ENCODE results near the gene ACTN4.

Gene ACTN4

GRCh38 chr19:38742296-38742695, 94.8 kb downstream of the ACTN4 start:
- H3K9me3 ChIP-seq (ENCODE audit: control extremely low read depth in 1 of 5, control insufficient read depth in 4 of 5, insufficient read depth in 2 of 5, low read depth in 1 of 5, low read length in 4 of 5): no peaks in the 10 kb centered on the region
- no peak overlapping the region for H3K27ac ChIP-seq (ENCODE audit: insufficient read depth in 1 of 2, low read depth in 1 of 2, low read length in 2 of 2, poor library complexity in 1 of 2, severe bottlenecking in 2 of 2)
- DNase-seq: no peak
- ChIA-PET POLR2A (interaction anchor here (0.6 kb wide), 1 partner anchor 66 kb away, joined by 5 read pairs; no protein-coding TSS in a partner anchor), CTCF (interaction anchor here (0.6 to 0.8 kb wide), 2 partner anchors 10 to 99 kb away, joined by 3 read pairs; no protein-coding TSS in a partner anchor)
- no peak overlapping the region for H3K4me3 ChIP-seq (ENCODE audit: control insufficient read depth in 1 of 7, extremely low read depth in 1 of 7, insufficient read depth in 4 of 7, low read depth in 2 of 7, low read length in 6 of 7)
- peaks cover 0 to 6% (median 5%) of the 10 kb centered on the region in 4 experiments for H3K4me1 ChIP-seq (ENCODE audit: control extremely low read depth in 1 of 4, control insufficient read depth in 4 of 4, insufficient read depth in 4 of 4, low read length in 3 of 4)
- no peaks in the 10 kb centered on the region for H3K36me3 ChIP-seq (ENCODE audit: control insufficient read depth in 4 of 4, insufficient read depth in 4 of 4, low read length in 3 of 4)
- peaks cover 0 to 1% (median 0%) of the 10 kb centered on the region in 5 experiments for H3K27me3 ChIP-seq (replicated peaks in 2 of 5; ENCODE audit: control insufficient read depth in 4 of 5, insufficient read depth in 5 of 5, low read length in 4 of 5)
- WGBS (ENCODE audit: insufficient coverage): 97% methylated on average over 8 of the region's 9 CpGs

- CTCF ChIA-PET: no interaction called here
- WGBS (ENCODE audit: insufficient coverage): 90% methylated on average over 6 of the region's 6 CpGs
Measured at GRCh38 chr19:38742906-38743305, 95.5 kb downstream of the ACTN4 start.

GRCh38 chr19:38743394-38744297, 96.2 kb downstream of the ACTN4 start:
- Histone ChIP-seq H3K4me1 (ENCODE audit: control extremely low read depth in 1 of 4, control insufficient read depth in 4 of 4, insufficient read depth in 4 of 4, low read length in 3 of 4) (no peaks in the 10 kb centered on the region), H3K27me3 (replicated peaks in 2 of 5; ENCODE audit: control insufficient read depth in 4 of 5, insufficient read depth in 5 of 5, low read length in 4 of 5) (peaks cover 0 to 2% (median 0%) of the 10 kb centered on the region in 5 experiments), H3K9me3 (ENCODE audit: control extremely low read depth in 1 of 5, control insufficient read depth in 4 of 5, insufficient read depth in 2 of 5, low read depth in 1 of 5, low read length in 4 of 5) (no peaks in the 10 kb centered on the region), H3K4me3 (ENCODE audit: control insufficient read depth in 1 of 7, extremely low read depth in 1 of 7, insufficient read depth in 4 of 7, low read depth in 2 of 7, low read length in 6 of 7) (no peak overlapping the region), H3K27ac (ENCODE audit: insufficient read depth in 1 of 2, low read depth in 1 of 2, low read length in 2 of 2, poor library complexity in 1 of 2, severe bottlenecking in 2 of 2) (no peak overlapping the region), H3K36me3 (ENCODE audit: control insufficient read depth in 4 of 4, insufficient read depth in 4 of 4, low read length in 3 of 4) (no peaks in the 10 kb centered on the region)
- ChIA-PET CTCF (interaction anchor here (1.0 to 1.5 kb wide), 3 partner anchors 9 to 190 kb away, joined by 3 to 4 read pairs (median 3); no protein-coding TSS in a partner anchor), POLR2A (interaction anchor here (0.6 kb wide), 1 partner anchor 224 kb away, joined by 3 read pairs; no protein-coding TSS in a partner anchor)
- DNase-seq: no peak
- WGBS (ENCODE audit: insufficient coverage): 81% methylated on average over 18 of the region's 20 CpGs

More at GRCh38 chr19:38742906-38743305, 95.5 kb downstream of the ACTN4 start:
- no peak for DNase-seq
- peaks cover 0 to under 1% (median under 1%) of the 10 kb centered on the region in 4 experiments for H3K4me1 ChIP-seq (ENCODE audit: control extremely low read depth in 1 of 4, control insufficient read depth in 4 of 4, insufficient read depth in 4 of 4, low read length in 3 of 4)
- peaks cover 0 to 2% (median 0%) of the 10 kb centered on the region in 5 experiments for H3K27me3 ChIP-seq (replicated peaks in 2 of 5; ENCODE audit: control insufficient read depth in 4 of 5, insufficient read depth in 5 of 5, low read length in 4 of 5)
- H3K9me3 ChIP-seq (ENCODE audit: control extremely low read depth in 1 of 5, control insufficient read depth in 4 of 5, insufficient read depth in 2 of 5, low read depth in 1 of 5, low read length in 4 of 5): no peaks in the 10 kb centered on the region
- H3K4me3 ChIP-seq (ENCODE audit: control insufficient read depth in 1 of 7, extremely low read depth in 1 of 7, insufficient read depth in 4 of 7, low read depth in 2 of 7, low read length in 6 of 7): no peak overlapping the region
- no peaks in the 10 kb centered on the region for H3K36me3 ChIP-seq (ENCODE audit: control insufficient read depth in 4 of 4, insufficient read depth in 4 of 4, low read length in 3 of 4)
- POLR2A ChIA-PET: interaction anchor here (0.6 kb wide), 1 partner anchor 67 kb away, joined by 5 read pairs; no protein-coding TSS in a partner anchor
- H3K27ac ChIP-seq (ENCODE audit: insufficient read depth in 1 of 2, low read depth in 1 of 2, low read length in 2 of 2, poor library complexity in 1 of 2, severe bottlenecking in 2 of 2): no peak overlapping the region

GRCh38 chr19:38744298-38744681, 96.8 kb downstream of the ACTN4 start, which contains the start of gene CAPN12:
Gene CAPN12, minus strand, starts transcription at chr19:38744474. Its CDS starts 309 bp downstream, at chr19:38744165.
- no peaks in the 10 kb centered on the region for H3K36me3 ChIP-seq (ENCODE audit: control insufficient read depth in 4 of 4, insufficient read depth in 4 of 4, low read length in 3 of 4)
- no peak within 1 kb of the TSS for H3K27ac ChIP-seq (ENCODE audit: insufficient read depth in 1 of 2, low read depth in 1 of 2, low read length in 2 of 2, poor library complexity in 1 of 2, severe bottlenecking in 2 of 2)
- no peaks in the 10 kb centered on the region for H3K9me3 ChIP-seq (ENCODE audit: control extremely low read depth in 1 of 5, control insufficient read depth in 4 of 5, insufficient read depth in 2 of 5, low read depth in 1 of 5, low read length in 4 of 5)
- ChIA-PET CTCF (interaction anchor here (1.0 to 1.5 kb wide), 3 partner anchors 10 to 189 kb away, joined by 3 to 4 read pairs (median 3); no protein-coding TSS in a partner anchor), POLR2A (interaction anchor here (0.6 kb wide), 1 partner anchor 224 kb away, joined by 3 read pairs; no protein-coding TSS in a partner anchor)
- H3K27me3 ChIP-seq (replicated peaks in 2 of 5; ENCODE audit: control insufficient read depth in 4 of 5, insufficient read depth in 5 of 5, low read length in 4 of 5): peaks cover 0 to 2% (median 0%) of the 10 kb centered on the region in 5 experiments
- H3K4me1 ChIP-seq (ENCODE audit: control extremely low read depth in 1 of 4, control insufficient read depth in 4 of 4, insufficient read depth in 4 of 4, low read length in 3 of 4): no peaks in the 10 kb centered on the region
- WGBS (ENCODE audit: insufficient coverage): 93% methylated on average over 5 of the region's 10 CpGs
- DNase-seq: no peak
- no peak within 1 kb of the TSS for H3K4me3 ChIP-seq (ENCODE audit: control insufficient read depth in 1 of 7, extremely low read depth in 1 of 7, insufficient read depth in 4 of 7, low read depth in 2 of 7, low read length in 6 of 7)

- ChIA-PET POLR2A (no interaction called here), CTCF (interaction anchor here (1.0 to 1.5 kb wide), 3 partner anchors 11 to 188 kb away, joined by 3 to 4 read pairs (median 3); no protein-coding TSS in a partner anchor)
Measured at GRCh38 chr19:38744874-38745273, 97.4 kb downstream of the ACTN4 start.

GRCh38 chr19:38745316-38745715, 97.9 kb downstream of the ACTN4 start:
- Histone ChIP-seq H3K4me3 (ENCODE audit: control insufficient read depth in 1 of 7, extremely low read depth in 1 of 7, insufficient read depth in 4 of 7, low read depth in 2 of 7, low read length in 6 of 7) (no peak overlapping the region), H3K9me3 (ENCODE audit: control extremely low read depth in 1 of 5, control insufficient read depth in 4 of 5, insufficient read depth in 2 of 5, low read depth in 1 of 5, low read length in 4 of 5) (no peaks in the 10 kb centered on the region), H3K27me3 (replicated peaks in 2 of 5; ENCODE audit: control insufficient read depth in 4 of 5, insufficient read depth in 5 of 5, low read length in 4 of 5) (peaks cover 0 to 2% (median 0%) of the 10 kb centered on the region in 5 experiments), H3K4me1 (ENCODE audit: control extremely low read depth in 1 of 4, control insufficient read depth in 4 of 4, insufficient read depth in 4 of 4, low read length in 3 of 4) (no peaks in the 10 kb centered on the region), H3K27ac (ENCODE audit: insufficient read depth in 1 of 2, low read depth in 1 of 2, low read length in 2 of 2, poor library complexity in 1 of 2, severe bottlenecking in 2 of 2) (no peak overlapping the region), H3K36me3 (ENCODE audit: control insufficient read depth in 4 of 4, insufficient read depth in 4 of 4, low read length in 3 of 4) (no peaks in the 10 kb centered on the region)
- POLR2A ChIA-PET: no interaction called here
- 81% methylated on average over 7 of the region's 7 CpGs for WGBS (ENCODE audit: insufficient coverage)
- CTCF ChIA-PET: no interaction called here
- DNase-seq: no peak

More at GRCh38 chr19:38744874-38745273, 97.4 kb downstream of the ACTN4 start:
- Histone ChIP-seq H3K27me3 (replicated peaks in 2 of 5; ENCODE audit: control insufficient read depth in 4 of 5, insufficient read depth in 5 of 5, low read length in 4 of 5) (peaks cover 0 to 2% (median 0%) of the 10 kb centered on the region in 5 experiments), H3K4me1 (ENCODE audit: control extremely low read depth in 1 of 4, control insufficient read depth in 4 of 4, insufficient read depth in 4 of 4, low read length in 3 of 4) (no peaks in the 10 kb centered on the region), H3K36me3 (ENCODE audit: control insufficient read depth in 4 of 4, insufficient read depth in 4 of 4, low read length in 3 of 4) (no peaks in the 10 kb centered on the region), H3K27ac (ENCODE audit: insufficient read depth in 1 of 2, low read depth in 1 of 2, low read length in 2 of 2, poor library complexity in 1 of 2, severe bottlenecking in 2 of 2) (no peak overlapping the region), H3K9me3 (ENCODE audit: control extremely low read depth in 1 of 5, control insufficient read depth in 4 of 5, insufficient read depth in 2 of 5, low read depth in 1 of 5, low read length in 4 of 5) (no peaks in the 10 kb centered on the region), H3K4me3 (ENCODE audit: control insufficient read depth in 1 of 7, extremely low read depth in 1 of 7, insufficient read depth in 4 of 7, low read depth in 2 of 7, low read length in 6 of 7) (no peak overlapping the region)
- WGBS (ENCODE audit: insufficient coverage): 73% methylated on average over 3 of the region's 6 CpGs
- no peak for DNase-seq

All from common myeloid progenitor, CD34-positive (primary cell).